HL-60/S4 treated with retinoic acid at 250 ng/mL for 4 days and 3 days (cell line): ENCODE measurements around the gene FAM184A.
"Not testable (repeated sequence)": the region's sequence is repeated elsewhere in the genome, so short reads cannot be mapped to it uniquely, and the experiment has no call there.

Experiments used
- in situ Hi-C: fragments of 300-500 bp; cut with MboI; formaldehyde crosslinking; loops from 2 replicates; pipeline ENCODE4 v1.7.0; 2022; ENCODE audit warnings: low sequenced_read_pairs

FAM184A gene

GRCh38 chr6:119097815-119098361 lies 19.4 kb upstream of the FAM184A start:
- in situ Hi-C loops: not testable (repeated sequence)

- in situ Hi-C loops: no loop called here
Measured at GRCh38 chr6:119096721-119097565, 18.5 kb upstream of the FAM184A start.

- in situ Hi-C loops: no loop called here
Measured at GRCh38 chr6:119090256-119090655, 11.8 kb upstream of the FAM184A start.

GRCh38 chr6:119084784-119085183 lies 6.3 kb upstream of the FAM184A start:
- in situ Hi-C loops: no loop called here

GRCh38 chr6:119083007-119083406 lies 4.5 kb upstream of the FAM184A start:
- in situ Hi-C loops: no loop called here

GRCh38 chr6:119079283-119079809 lies 882 bp upstream of the FAM184A start:
- in situ Hi-C loops: no loop called here

- in situ Hi-C loops: no loop called here
Measured at GRCh38 chr6:119077643-119078375, 655 bp downstream of the FAM184A start.

GRCh38 chr6:119077391-119077642 lies 1.1 kb downstream of the FAM184A start:
- in situ Hi-C loops: no loop called here

GRCh38 chr6:119076576-119077390 lies 1.7 kb downstream of the FAM184A start:
- in situ Hi-C loops: no loop called here

- in situ Hi-C loops: no loop called here
Measured at GRCh38 chr6:119076173-119076572, 2.3 kb downstream of the FAM184A start.

- in situ Hi-C loops: no loop called here
Measured at GRCh38 chr6:119075200-119075981, 3.1 kb downstream of the FAM184A start.

GRCh38 chr6:119073307-119074051 lies 5.0 kb downstream of the FAM184A start:
- in situ Hi-C loops: no loop called here

GRCh38 chr6:119071576-119071975 lies 6.9 kb downstream of the FAM184A start:
- in situ Hi-C loops: no loop called here

- in situ Hi-C loops: no loop called here
Measured at GRCh38 chr6:119067091-119067490, 11.4 kb downstream of the FAM184A start.

- in situ Hi-C loops: no loop called here
Measured at GRCh38 chr6:119066517-119066916, 11.9 kb downstream of the FAM184A start.

GRCh38 chr6:119065955-119066354 lies 12.5 kb downstream of the FAM184A start:
- in situ Hi-C loops: no loop called here

- in situ Hi-C loops: no loop called here
Measured at GRCh38 chr6:119065382-119065781, 13.1 kb downstream of the FAM184A start.

GRCh38 chr6:119063491-119063890 lies 15.0 kb downstream of the FAM184A start:
- in situ Hi-C loops: no loop called here

GRCh38 chr6:119061215-119061614 lies 17.2 kb downstream of the FAM184A start:
- in situ Hi-C loops: no loop called here
